SJSA1 (cell line): ENCODE results near the gene DCP1B. TPM values are rescaled to one million over a fixed set of nuclear protein-coding genes. Genes with fewer than 3 reads are reported as not detected.

Experiments used
- DNase-seq, 2 experiments: peaks; one replicate each; pipeline ENCODE4 v3.0.0-alpha.2; 2015 to 2020; ENCODE audit warnings: low spot score in 2 of 2, low read depth in 1 of 2
- H3K27ac ChIP-seq: fragments of 250-450 bp; sonication (Bioruptor Pico); 2 replicates; pipeline ENCODE4 v1.5.1; 2020; ENCODE audit warnings: mild to moderate bottlenecking, moderate library complexity
- H3K27me3 ChIP-seq: fragments of 250-450 bp; sonication (Bioruptor Pico); replicated peaks from 2 replicates; pipeline ENCODE4 v1.5.1; 2020; ENCODE audit warnings: mild to moderate bottlenecking, moderate library complexity
- H3K36me3 ChIP-seq: fragments of 250-450 bp; sonication (Bioruptor Pico); 2 replicates; pipeline ENCODE4 v1.5.1; 2020; ENCODE audit warnings: mild to moderate bottlenecking
- H3K4me1 ChIP-seq: fragments of 250-450 bp; sonication (Bioruptor Pico); replicated peaks from 2 replicates; pipeline ENCODE4 v1.6.1; 2021; ENCODE audit warnings: mild to moderate bottlenecking
- H3K4me3 ChIP-seq: fragments of 250-450 bp; sonication (Bioruptor Pico); 2 replicates; pipeline ENCODE4 v1.5.1; 2020; ENCODE audit warnings: mild to moderate bottlenecking
- H3K9me3 ChIP-seq: fragments of 250-450 bp; sonication (Bioruptor Pico); replicated peaks from 2 replicates; pipeline ENCODE4 v1.5.1; 2020; ENCODE audit warnings: mild to moderate bottlenecking
- total RNA-seq: library from RNA; depleted of rRNA; stranded (reverse); fragments of >200 nt; shearing (Covaris generic); gene quantifications from 2 replicates; pipeline ENCODE4 v1.2.3, GENCODE V29; 2014

Gene DCP1B
- total RNA-seq, 1 experiment from 2014 or later, result 17.8 TPM

GRCh38 chr12:1922075-1922709, 82.1 kb downstream of the DCP1B start:
- Histone ChIP-seq H3K4me3 (no peak overlapping the region), H3K9me3 (no peaks in the 10 kb centered on the region), H3K27me3 (peaks cover 63% of the 10 kb centered on the region), H3K27ac (no peak overlapping the region), H3K36me3 (no peaks in the 10 kb centered on the region), H3K4me1 (no peaks in the 10 kb centered on the region)
- DNase-seq, result no peak

GRCh38 chr12:1920971-1921370, 83.3 kb downstream of the DCP1B start:
- Histone ChIP-seq H3K9me3 (no peaks in the 10 kb centered on the region), H3K36me3 (no peaks in the 10 kb centered on the region), H3K4me1 (no peaks in the 10 kb centered on the region), H3K27me3 (peaks cover 58% of the 10 kb centered on the region), H3K27ac (no peak overlapping the region), H3K4me3 (no peak overlapping the region)
- no peak for DNase-seq

- no peaks in the 10 kb centered on the region for H3K4me1 ChIP-seq
- no peaks in the 10 kb centered on the region for H3K36me3 ChIP-seq
- no peak for DNase-seq
- H3K4me3 ChIP-seq, result no peak overlapping the region
- H3K9me3 ChIP-seq, result no peaks in the 10 kb centered on the region
- H3K27ac ChIP-seq, result no peak overlapping the region
- H3K27me3 ChIP-seq, result peaks cover 59% of the 10 kb centered on the region
These were observed 83.8 kb downstream of the DCP1B start for GRCh38 chr12:1920436-1920835.

- no peak for DNase-seq
- H3K36me3 ChIP-seq, result no peaks in the 10 kb centered on the region
These were observed 84.5 kb downstream of the DCP1B start for GRCh38 chr12:1919763-1920162.

GRCh38 chr12:1919284-1919683, 85.0 kb downstream of the DCP1B start:
- Histone ChIP-seq H3K36me3 (no peaks in the 10 kb centered on the region), H3K4me3 (no peak overlapping the region), H3K4me1 (no peaks in the 10 kb centered on the region), H3K9me3 (no peaks in the 10 kb centered on the region), H3K27me3 (peaks cover 54% of the 10 kb centered on the region), H3K27ac (no peak overlapping the region)
- DNase-seq, result no peak

More at GRCh38 chr12:1919763-1920162, 84.5 kb downstream of the DCP1B start:
- no peak overlapping the region for H3K4me3 ChIP-seq
- no peaks in the 10 kb centered on the region for H3K9me3 ChIP-seq
- H3K27ac ChIP-seq, result no peak overlapping the region
- no peaks in the 10 kb centered on the region for H3K4me1 ChIP-seq
- peaks cover 58% of the 10 kb centered on the region for H3K27me3 ChIP-seq

- Histone ChIP-seq H3K4me3 (no peak overlapping the region), H3K4me1 (no peaks in the 10 kb centered on the region), H3K27me3 (peaks cover 49% of the 10 kb centered on the region), H3K27ac (no peak overlapping the region), H3K9me3 (no peaks in the 10 kb centered on the region), H3K36me3 (no peaks in the 10 kb centered on the region)
- no peak for DNase-seq
These were observed 85.4 kb downstream of the DCP1B start for GRCh38 chr12:1918884-1919236.

- H3K27ac ChIP-seq, result no peak within 1 kb of the TSS
- DNase-seq, result no peak
- no peak within 1 kb of the TSS for H3K4me3 ChIP-seq
- no peaks in the 10 kb centered on the region for H3K36me3 ChIP-seq
- no peaks in the 10 kb centered on the region for H3K4me1 ChIP-seq
- H3K9me3 ChIP-seq, result no peaks in the 10 kb centered on the region
- peaks cover 44% of the 10 kb centered on the region for H3K27me3 ChIP-seq
These were observed 86.0 kb downstream of the DCP1B start, which contains the start of gene CACNA2D4 for GRCh38 chr12:1918081-1918883. TSS of gene CACNA2D4 (minus strand) at chr12:1918652. CDS start at chr12:1918473, 179 bp downstream.

DNA sequence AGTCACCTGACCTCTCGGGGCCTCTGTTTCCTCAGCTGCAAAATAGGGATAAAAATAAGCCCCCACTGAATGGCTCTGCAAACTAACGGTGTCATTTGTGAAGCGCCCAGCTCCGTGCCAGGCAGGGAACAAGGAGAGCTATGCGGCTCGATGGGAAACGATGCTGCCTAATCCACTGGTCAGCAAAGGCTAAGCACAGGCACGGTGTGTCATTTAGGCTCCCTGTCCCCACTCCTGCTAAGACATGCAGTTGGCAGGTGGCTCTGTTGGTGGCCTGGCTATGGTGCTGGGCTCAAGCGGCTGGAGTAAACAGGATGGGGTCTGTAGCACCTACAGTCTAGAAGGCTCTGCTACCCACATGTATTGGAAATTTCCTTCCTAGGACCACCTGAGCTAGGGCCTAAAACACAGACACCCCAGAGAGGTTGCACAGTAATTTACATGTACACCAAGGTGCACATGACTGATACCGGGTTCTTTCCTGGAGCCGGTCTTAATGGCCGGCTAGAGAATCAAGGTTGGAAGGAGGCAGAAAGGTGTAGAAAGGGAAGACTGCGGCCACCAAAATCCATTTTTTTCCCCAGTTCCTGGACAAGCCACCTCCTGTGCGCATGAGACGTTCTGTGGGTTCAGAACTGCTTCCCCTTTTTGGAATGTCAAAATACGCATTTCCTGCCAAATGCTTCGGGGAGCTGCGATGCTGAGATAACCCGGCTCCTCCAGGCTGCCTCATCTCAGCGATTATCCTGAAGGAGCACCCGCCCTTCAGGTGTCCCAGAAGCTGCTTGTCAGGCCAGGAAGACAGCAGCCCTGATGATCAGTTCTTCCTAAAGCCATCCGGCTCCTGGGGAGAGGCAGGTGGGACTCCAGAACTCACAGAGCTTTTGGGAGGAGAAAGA, 86.8 kb downstream of the DCP1B start:
- H3K27me3 ChIP-seq, result peaks cover 38% of the 10 kb centered on the region

DNA sequence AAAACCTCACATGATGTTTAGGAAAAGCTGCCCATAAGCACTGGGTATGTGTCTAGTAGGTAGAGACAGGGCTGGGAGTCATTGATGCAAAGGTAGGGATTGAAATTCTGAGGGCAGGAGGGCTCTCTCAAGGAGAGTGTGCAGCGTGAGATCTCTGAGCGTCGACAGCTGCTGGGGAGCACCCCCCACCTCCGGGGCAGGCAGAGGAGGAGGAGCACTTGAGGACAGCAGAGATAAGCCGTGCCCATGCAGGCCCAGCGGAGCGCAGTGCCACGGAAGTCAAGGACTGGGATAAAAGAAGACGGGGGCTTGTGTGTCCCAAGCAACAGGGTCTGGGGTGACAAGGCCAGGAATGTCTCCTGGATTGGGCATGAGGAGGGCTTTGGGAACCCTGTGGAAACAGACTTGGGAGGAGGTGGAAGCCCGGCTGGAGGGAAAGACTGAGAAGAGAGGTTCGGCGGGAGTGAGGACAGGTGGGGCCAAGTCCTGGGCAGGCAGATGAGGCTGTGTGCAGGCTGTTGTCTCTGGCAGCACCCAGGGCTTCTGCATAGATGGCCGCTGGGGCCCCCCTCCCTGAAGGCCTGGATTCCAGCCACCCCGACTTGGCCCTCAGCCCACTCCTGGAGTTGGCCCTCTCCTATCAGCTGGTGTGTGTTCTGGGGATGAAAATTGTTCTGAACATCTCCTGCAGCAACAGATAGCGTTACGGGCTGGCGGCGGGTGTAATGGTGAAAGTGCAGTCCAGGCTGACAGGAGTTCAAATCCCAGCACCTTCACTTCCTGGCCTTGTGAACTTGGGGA, 87.7 kb downstream of the DCP1B start:
- Histone ChIP-seq H3K27ac (no peak overlapping the region), H3K36me3 (no peaks in the 10 kb centered on the region), H3K4me1 (peaks cover 8% of the 10 kb centered on the region), H3K9me3 (no peaks in the 10 kb centered on the region), H3K27me3 (peaks cover 35% of the 10 kb centered on the region), H3K4me3 (no peak overlapping the region)
- DNase-seq, result peak in 1 of 2 experiments; percentile 30

More for the DNA sequence above, 86.8 kb downstream of the DCP1B start:
- no peak for DNase-seq
- Histone ChIP-seq H3K4me1 (peaks cover 5% of the 10 kb centered on the region), H3K9me3 (no peaks in the 10 kb centered on the region), H3K27ac (no peak overlapping the region), H3K4me3 (no peak overlapping the region), H3K36me3 (no peaks in the 10 kb centered on the region)

DNA sequence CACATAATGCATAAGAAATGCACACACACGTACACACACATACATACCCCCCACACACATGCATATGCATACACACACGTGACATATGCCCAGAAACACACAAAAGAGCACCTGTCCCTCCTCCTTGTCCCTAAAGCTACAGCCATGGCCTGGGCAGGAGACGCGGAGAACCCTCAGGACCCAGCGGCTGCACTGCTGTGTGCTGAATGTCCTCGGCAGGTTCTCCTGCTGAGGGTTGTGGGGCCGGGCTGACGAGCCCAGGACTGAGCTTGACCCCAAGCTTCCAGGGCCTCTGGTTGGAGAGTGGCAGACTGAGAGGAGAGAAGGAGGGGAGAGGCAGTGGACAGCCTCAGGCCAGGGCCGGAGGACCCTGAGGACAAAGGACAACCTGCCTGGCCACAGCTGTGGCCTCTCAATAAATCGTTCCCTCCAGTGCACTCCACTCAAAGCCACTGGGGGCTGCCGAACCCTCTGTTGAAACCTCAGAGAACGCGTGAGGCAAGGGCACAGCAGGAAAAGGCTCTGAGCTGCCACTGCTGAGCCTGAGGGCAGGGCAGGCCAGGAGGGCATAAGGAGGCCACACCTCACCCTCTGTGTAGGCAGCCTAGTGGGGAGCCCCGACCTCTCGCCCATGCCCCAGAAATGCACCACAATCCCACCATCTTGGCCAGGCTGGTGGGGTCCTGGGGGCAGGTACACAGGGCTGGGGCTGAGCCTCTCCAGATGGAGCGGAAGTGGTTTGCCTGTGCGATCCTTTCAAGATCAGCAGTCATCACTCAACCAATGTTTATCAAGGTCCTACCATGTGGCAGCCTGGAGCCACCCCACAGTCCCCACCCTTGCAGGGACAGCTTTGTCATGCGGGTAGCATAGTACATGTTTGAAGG, 88.9 kb downstream of the DCP1B start:
- DNase-seq, result peak in 1 of 2 experiments; percentile 37
- no peak overlapping the region for H3K27ac ChIP-seq
- peaks cover 8% of the 10 kb centered on the region for H3K4me1 ChIP-seq
- H3K36me3 ChIP-seq, result no peaks in the 10 kb centered on the region
- H3K27me3 ChIP-seq, result peaks cover 30% of the 10 kb centered on the region
- H3K4me3 ChIP-seq, result no peak overlapping the region
- no peaks in the 10 kb centered on the region for H3K9me3 ChIP-seq

DNA sequence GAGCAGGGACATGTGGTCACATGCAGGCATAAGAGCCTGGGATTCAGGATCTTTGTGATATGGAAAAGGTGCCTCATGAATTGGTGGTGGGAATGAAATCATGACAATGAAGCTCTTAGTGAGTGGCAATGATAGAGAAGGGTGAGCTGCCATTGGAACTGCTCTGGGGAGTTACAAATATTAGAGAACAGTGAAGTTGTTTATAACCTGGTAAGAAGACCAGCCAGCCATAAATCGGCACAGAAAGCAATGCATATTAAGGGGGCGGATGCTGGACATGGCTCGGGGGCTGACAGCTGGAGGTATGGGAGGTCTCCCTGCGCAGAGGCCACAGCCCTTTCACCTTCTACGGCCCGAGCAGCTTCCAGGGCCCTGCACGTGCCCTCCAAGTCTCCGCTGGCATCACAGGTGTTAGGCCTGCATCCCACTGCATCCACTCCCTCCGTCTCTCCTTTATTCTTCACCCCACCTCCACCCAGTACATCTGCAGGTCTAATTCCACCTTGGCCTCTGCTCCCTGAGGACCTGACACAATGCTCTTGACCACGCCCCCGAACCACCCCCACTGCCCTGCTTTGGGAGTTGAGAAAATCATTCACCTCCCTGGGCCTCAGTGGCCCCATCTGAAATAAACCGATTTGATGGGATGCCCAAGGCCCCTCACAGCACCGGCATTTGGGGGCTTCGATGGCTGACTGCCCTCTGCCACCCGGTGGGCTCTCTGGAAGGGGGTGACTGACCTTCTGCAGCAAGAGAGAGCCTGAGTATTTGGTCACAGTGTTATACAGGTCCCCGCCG, 89.9 kb downstream of the DCP1B start:
- H3K27me3 ChIP-seq, result peaks cover 24% of the 10 kb centered on the region; the same call in 1 of the 2 replicates

More for the DNA sequence above, 89.9 kb downstream of the DCP1B start:
- peak in 1 of 2 experiments; percentile 34 for DNase-seq
- peaks cover 8% of the 10 kb centered on the region for H3K4me1 ChIP-seq
- no peak overlapping the region for H3K4me3 ChIP-seq
- H3K36me3 ChIP-seq, result no peaks in the 10 kb centered on the region
- H3K27ac ChIP-seq, result no peak overlapping the region
- no peaks in the 10 kb centered on the region for H3K9me3 ChIP-seq
